PC-3 (cell line): ENCODE measurements around the gene TCAP. TPM values are rescaled to one million over a fixed set of nuclear protein-coding genes. Genes with fewer than 3 reads are reported as not detected.
"Not testable (repeated sequence)": the region's sequence is repeated elsewhere in the genome, so short reads cannot be mapped to it uniquely, and the experiment has no call there.

Experiments used
- ATAC-seq: fragments of 200-7000 bp; cut with Tn5 transposase; 2 replicates; pipeline ENCODE4 v1.9.1; 2020; ENCODE audit warnings: mild to moderate bottlenecking, moderate library complexity
- BruUV-seq: library from RNA; stranded (reverse); fragments of 400-500 nt; replicated peaks from 2 replicates; lab custom pipeline; 2021; lab: Mats Ljungman, UMichigan
- CTCF ChIA-PET: fragments of 300-600 bp; sonication (Branson Sonifier 250); formaldehyde crosslinking; loops from one replicate; lab custom pipeline; 2022; ENCODE audit warnings: antibody characterized with exemption; lab: Charles Lee
- POLR2A ChIA-PET: fragments of 300-600 bp; sonication (Branson Sonifier 250); formaldehyde crosslinking; loops from one replicate; lab custom pipeline; 2022; ENCODE audit warnings: antibody characterized with exemption; ENCODE audit not compliant: unreplicated experiment; lab: Charles Lee
- DNase-seq: peaks from one replicate; pipeline ENCODE4 v3.0.0-alpha.2; 2015
- H2AFZ ChIP-seq: fragments of 300-600 bp; sonication (generic); 2 replicates; pipeline ENCODE4 v1.6.0; 2016; ENCODE audit warnings: antibody characterized with exemption, low read length
- H3F3A ChIP-seq: fragments of 300-600 bp; sonication (generic); one replicate; pipeline ENCODE4 v1.6.0; 2017; ENCODE audit warnings: antibody characterized with exemption, low read length, control low read depth, mild to moderate bottlenecking; ENCODE audit not compliant: unreplicated experiment
- H3K27ac ChIP-seq: fragments of 300-600 bp; sonication (generic); 2 replicates; pipeline ENCODE4 v1.5.1; 2016; ENCODE audit warnings: mild to moderate bottlenecking, low read length
- H3K27me3 ChIP-seq: fragments of 300-600 bp; sonication (generic); 2 replicates; pipeline ENCODE4 v1.6.1; 2016; ENCODE audit warnings: low read length, mixed read lengths
- H3K36me3 ChIP-seq: fragments of 300-600 bp; sonication (generic); 2 replicates; pipeline ENCODE4 v1.6.1; 2016; ENCODE audit warnings: low read depth, mixed run types, low read length, mixed read lengths
- H3K4me1 ChIP-seq: fragments of 300-600 bp; sonication (generic); 2 replicates; pipeline ENCODE4 v1.5.1; 2016; ENCODE audit warnings: low read length; ENCODE audit not compliant: insufficient read depth
- H3K4me2 ChIP-seq: fragments of 300-600 bp; sonication (generic); 2 replicates; pipeline ENCODE4 v1.6.0; 2016; ENCODE audit warnings: low read length
- H3K4me3 ChIP-seq: fragments of 300-600 bp; sonication (generic); 2 replicates; pipeline ENCODE4 v1.5.1; 2016; ENCODE audit warnings: mild to moderate bottlenecking, low read length, mixed read lengths
- H3K79me2 ChIP-seq: fragments of 300-600 bp; sonication (generic); 2 replicates; pipeline ENCODE4 v1.6.1; 2017; ENCODE audit warnings: low read length, mixed read lengths
- H3K9ac ChIP-seq: fragments of 300-600 bp; sonication (generic); 2 replicates; pipeline ENCODE4 v1.6.0; 2016; ENCODE audit warnings: mild to moderate bottlenecking, low read length
- H3K9me2 ChIP-seq: fragments of 300-600 bp; sonication (generic); replicated peaks from 2 replicates; pipeline ENCODE4 v1.6.1; 2016; ENCODE audit warnings: mixed run types, low read length, mixed read lengths
- H3K9me3 ChIP-seq: fragments of 300-600 bp; sonication (generic); 2 replicates; pipeline ENCODE4 v1.6.1; 2016; ENCODE audit warnings: low read length, mixed read lengths
- H4K20me1 ChIP-seq: fragments of 300-600 bp; sonication (generic); 2 replicates; pipeline ENCODE4 v1.6.1; 2016; ENCODE audit warnings: low read length, mixed read lengths
- EZH2 ChIP-seq: fragments of 300-600 bp; sonication (generic); IDR thresholded peaks from one replicate; pipeline ENCODE4 v1.6.1; 2017; ENCODE audit warnings: antibody characterized with exemption, mild to moderate bottlenecking, low read length; ENCODE audit not compliant: unreplicated experiment
- EZH2phosphoT487 ChIP-seq: fragments of 300-600 bp; sonication (generic); IDR thresholded peaks from 2 replicates; pipeline ENCODE4 v1.6.1; 2018; ENCODE audit warnings: mild to moderate bottlenecking, antibody characterized with exemption, low read length, borderline replicate concordance
- intact Hi-C: fragments of 100-400 bp; cut with micrococcal nuclease; formaldehyde crosslinking; loops from 2 replicates; pipeline ENCODE4 v1.9.0; 2023
- total RNA-seq: library from RNA; depleted of rRNA; stranded (reverse); fragments of >200 nt; gene quantifications from 2 replicates; pipeline ENCODE4 v1.2.3, GENCODE V29; 2014
- TF ChIP-seq, protein P1 (sequence below): fragments of 300-600 bp; sonication (generic); conservative IDR thresholded peaks from 2 replicates; pipeline ENCODE4 v1.5.1; 2017; ENCODE audit warnings: antibody characterized with exemption, low read depth, mild to moderate bottlenecking, low read length

The TCAP gene
- total RNA-seq, 1 experiment from 2014 or later: 0.51 TPM

DNA sequence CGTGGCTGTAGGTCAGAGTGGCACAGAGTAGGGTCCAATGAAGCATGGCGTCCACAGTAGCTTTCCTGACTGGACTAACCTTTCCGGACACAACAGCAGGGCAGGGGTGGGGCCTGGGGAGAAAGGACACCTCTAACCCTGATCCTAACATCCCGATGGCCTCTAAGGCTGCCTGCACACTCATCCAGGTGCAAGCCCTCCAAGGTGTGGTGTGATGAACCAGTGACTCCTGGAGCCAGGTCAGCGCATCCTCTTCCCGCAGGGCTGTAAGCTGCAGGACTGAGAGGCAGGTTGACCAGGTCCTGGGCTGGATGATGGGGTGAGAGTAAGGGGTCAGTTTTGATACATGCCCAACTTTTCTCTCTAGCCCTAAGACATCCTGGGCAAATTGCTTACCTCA lies 31.6 kb downstream of the TCAP start:
- POLR2A ChIA-PET: no interaction called here
- Histone ChIP-seq H2AFZ (no peak overlapping the region), H3K4me2 (no peak overlapping the region), H3K27me3 (no peaks in the 10 kb centered on the region), H3K4me1 (peaks cover 10% of the 10 kb centered on the region), H4K20me1 (no peaks in the 10 kb centered on the region), H3F3A (no peaks in the 10 kb centered on the region), H3K4me3 (no peak overlapping the region), H3K9ac (no peak overlapping the region), H3K27ac (no peak overlapping the region), H3K9me2 (no peaks in the 10 kb centered on the region), H3K36me3 (no peaks in the 10 kb centered on the region), H3K79me2 (peaks cover 24% of the 10 kb centered on the region), H3K9me3 (no peaks in the 10 kb centered on the region)
- BruUV-seq: no TSS peak
- no peak for DNase-seq
- TF ChIP-seq EZH2 (no peak), EZH2phosphoT487 (no peak)
- TF ChIP-seq, protein P1, sequence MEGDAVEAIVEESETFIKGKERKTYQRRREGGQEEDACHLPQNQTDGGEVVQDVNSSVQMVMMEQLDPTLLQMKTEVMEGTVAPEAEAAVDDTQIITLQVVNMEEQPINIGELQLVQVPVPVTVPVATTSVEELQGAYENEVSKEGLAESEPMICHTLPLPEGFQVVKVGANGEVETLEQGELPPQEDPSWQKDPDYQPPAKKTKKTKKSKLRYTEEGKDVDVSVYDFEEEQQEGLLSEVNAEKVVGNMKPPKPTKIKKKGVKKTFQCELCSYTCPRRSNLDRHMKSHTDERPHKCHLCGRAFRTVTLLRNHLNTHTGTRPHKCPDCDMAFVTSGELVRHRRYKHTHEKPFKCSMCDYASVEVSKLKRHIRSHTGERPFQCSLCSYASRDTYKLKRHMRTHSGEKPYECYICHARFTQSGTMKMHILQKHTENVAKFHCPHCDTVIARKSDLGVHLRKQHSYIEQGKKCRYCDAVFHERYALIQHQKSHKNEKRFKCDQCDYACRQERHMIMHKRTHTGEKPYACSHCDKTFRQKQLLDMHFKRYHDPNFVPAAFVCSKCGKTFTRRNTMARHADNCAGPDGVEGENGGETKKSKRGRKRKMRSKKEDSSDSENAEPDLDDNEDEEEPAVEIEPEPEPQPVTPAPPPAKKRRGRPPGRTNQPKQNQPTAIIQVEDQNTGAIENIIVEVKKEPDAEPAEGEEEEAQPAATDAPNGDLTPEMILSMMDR: no peak
- CTCF ChIA-PET: no interaction called here
- no peak for ATAC-seq
- intact Hi-C loops: no loop called here

DNA sequence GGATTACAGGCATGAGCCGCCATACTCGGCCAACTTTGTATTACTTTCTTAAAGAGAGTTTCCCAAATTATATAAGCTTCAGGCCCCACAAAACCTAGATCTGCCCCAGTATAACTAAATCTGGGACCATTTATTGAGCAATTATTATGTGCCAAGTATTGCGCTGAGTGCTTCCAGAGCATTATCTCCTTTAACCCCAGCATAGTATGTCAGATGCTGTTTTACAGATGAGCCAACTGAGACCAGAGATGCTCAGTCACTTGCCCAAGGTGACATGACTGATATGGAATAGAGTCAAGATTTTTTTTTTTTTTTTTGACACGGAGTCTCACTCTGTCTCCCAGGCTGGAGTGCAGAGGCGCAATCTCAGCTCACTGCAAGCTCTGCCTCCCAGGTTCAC lies 32.8 kb downstream of the TCAP start:
- intact Hi-C loops: no loop called here
- no peak for ATAC-seq
- CTCF ChIA-PET: no interaction called here

DNA sequence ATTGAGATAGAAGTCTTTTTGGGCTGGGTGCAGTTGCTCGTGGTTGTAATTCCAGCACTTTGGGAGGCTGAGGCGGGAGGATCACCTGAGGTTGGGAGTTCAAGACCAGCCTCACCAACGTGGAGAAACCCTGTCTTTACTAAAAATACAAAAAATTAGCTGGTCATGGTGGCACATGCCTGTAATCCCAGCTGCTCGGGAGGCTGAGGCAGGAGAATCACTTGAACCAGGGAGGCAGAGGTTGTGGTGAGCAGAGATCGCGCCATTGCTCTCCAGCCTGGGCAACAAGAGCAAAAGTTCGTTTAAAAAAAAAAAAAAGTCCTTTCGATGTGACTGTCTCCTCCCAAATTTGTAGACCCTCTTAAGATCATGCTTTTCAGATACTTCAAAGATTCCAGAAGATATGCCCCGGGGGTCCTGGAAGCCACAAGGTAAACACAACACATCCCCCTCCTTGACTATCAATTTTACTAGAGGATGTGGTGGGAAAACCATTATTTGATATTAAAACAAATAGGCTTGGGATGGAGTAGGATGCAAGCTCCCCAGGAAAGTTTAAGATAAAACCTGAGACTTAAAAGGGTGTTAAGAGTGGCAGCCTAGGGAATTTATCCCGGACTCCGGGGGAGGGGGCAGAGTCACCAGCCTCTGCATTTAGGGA lies 34.1 kb downstream of the TCAP start:
- H3K4me1 ChIP-seq: peaks cover 34% of the 10 kb centered on the region

More for the DNA sequence above, 32.8 kb downstream of the TCAP start:
- Histone ChIP-seq H4K20me1 (no peaks in the 10 kb centered on the region), H3K27me3 (no peaks in the 10 kb centered on the region), H3K9me2 (no peaks in the 10 kb centered on the region), H3K9me3 (no peaks in the 10 kb centered on the region), H3K4me3 (no peak overlapping the region), H3K27ac (no peak overlapping the region), H3K4me1 (peaks cover 23% of the 10 kb centered on the region), H3K79me2 (peaks cover 37% of the 10 kb centered on the region), H3K9ac (no peak overlapping the region), H3K4me2 (no peak overlapping the region), H2AFZ (no peak overlapping the region), H3F3A (no peaks in the 10 kb centered on the region), H3K36me3 (no peaks in the 10 kb centered on the region)
- TF ChIP-seq EZH2phosphoT487 (no peak), EZH2 (no peak)
- TF ChIP-seq, protein P1: no peak
- DNase-seq: no peak
- POLR2A ChIA-PET: no interaction called here
- no TSS peak for BruUV-seq

More for the DNA sequence above, 34.1 kb downstream of the TCAP start:
- peak overlapping the region; percentile 84 for H3K4me2 ChIP-seq
- H3F3A ChIP-seq, DNase-seq, ATAC-seq, H3K27ac ChIP-seq, intact Hi-C loops, H3K9me2 ChIP-seq, H3K27me3 ChIP-seq, H3K36me3 ChIP-seq, H4K20me1 ChIP-seq, H3K9me3 ChIP-seq, POLR2A ChIA-PET: not testable (repeated sequence)
- peak overlapping the region; percentile 82 for H3K9ac ChIP-seq
- H3K79me2 ChIP-seq: peaks cover 46% of the 10 kb centered on the region
- peak overlapping the region; percentile 88 for H3K4me3 ChIP-seq
- CTCF ChIA-PET: interaction anchor here (1.4 kb wide), 1 partner anchor 34 kb away, joined by 3 read pairs; the partner anchor contains the start of gene TCAP
- BruUV-seq: TSS peak; percentile 69
- H2AFZ ChIP-seq: peak overlapping the region; percentile 57
